ENCODE data around the gene YIPF5.

- TF ChIP-seq CTCF (IDR thresholded peaks at IDR 0.05) (no peak), POLR2A (IDR thresholded peaks at IDR 0.05) (no peak)
Observed at GRCh38 chr5:144202072-144202471, 31.6 kb upstream of the YIPF5 start.
